ENCODE measurements around the gene NACC2. TPM values are rescaled to one million over a fixed set of nuclear protein-coding genes. Genes with fewer than 3 reads are reported as not detected.

The NACC2 gene
- total and polyA plus RNA-seq, 9 of the 15 experiments (the other 6 are each of a cell fraction or from before 2014, with no cell fraction given), result 0.70 to 25.1 (median 5.6) TPM

DNA sequence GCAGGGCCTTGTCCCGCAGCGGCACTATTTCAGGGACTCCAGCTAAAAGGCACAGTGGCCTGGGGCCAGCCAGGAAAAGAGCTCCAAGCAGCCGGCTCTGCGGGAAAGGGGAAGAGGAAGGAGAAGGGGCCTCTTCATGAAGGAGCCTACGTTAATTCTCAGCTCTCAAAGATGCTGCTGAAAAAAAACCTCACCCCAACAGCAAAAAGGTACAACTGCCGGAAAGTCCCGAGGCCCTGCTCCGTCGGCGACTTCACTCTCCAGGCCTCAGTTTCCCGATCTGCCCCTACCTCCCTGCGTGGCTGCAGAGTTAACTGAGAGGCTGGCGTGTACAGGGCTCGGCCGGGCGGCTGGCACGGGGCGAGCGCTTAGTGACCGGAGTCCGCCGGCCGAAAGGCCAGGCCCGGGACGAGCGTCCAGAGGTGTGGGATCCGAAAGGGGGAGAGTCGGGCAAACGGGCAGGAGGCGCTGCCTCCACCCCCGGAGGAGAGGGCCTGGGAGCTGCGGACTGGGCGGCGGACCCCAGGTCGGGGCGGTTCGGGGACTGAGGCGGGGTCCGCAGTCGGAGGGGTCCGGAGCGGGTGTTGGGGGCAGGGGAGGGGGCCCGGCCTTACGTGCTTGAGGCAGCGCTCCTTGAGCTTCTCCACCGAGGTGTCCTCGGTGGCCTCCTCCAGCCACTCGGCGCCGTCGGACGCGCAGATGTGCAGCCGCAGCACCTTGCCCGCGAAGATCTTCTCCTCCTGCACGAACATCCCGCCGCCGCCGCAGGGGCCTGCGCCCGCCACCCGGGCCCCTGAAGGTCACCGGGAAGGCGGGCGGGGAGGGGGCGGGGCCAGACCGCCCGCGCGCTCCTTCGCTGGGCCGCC lies 134.4 kb downstream of the NACC2 start (continued):
- TF ChIP-seq, protein P1, sequence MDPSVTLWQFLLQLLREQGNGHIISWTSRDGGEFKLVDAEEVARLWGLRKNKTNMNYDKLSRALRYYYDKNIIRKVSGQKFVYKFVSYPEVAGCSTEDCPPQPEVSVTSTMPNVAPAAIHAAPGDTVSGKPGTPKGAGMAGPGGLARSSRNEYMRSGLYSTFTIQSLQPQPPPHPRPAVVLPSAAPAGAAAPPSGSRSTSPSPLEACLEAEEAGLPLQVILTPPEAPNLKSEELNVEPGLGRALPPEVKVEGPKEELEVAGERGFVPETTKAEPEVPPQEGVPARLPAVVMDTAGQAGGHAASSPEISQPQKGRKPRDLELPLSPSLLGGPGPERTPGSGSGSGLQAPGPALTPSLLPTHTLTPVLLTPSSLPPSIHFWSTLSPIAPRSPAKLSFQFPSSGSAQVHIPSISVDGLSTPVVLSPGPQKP (CRISPR knock-in tag; IDR thresholded peaks at IDR 0.05), result no peak
- TF ChIP-seq, protein P2, sequence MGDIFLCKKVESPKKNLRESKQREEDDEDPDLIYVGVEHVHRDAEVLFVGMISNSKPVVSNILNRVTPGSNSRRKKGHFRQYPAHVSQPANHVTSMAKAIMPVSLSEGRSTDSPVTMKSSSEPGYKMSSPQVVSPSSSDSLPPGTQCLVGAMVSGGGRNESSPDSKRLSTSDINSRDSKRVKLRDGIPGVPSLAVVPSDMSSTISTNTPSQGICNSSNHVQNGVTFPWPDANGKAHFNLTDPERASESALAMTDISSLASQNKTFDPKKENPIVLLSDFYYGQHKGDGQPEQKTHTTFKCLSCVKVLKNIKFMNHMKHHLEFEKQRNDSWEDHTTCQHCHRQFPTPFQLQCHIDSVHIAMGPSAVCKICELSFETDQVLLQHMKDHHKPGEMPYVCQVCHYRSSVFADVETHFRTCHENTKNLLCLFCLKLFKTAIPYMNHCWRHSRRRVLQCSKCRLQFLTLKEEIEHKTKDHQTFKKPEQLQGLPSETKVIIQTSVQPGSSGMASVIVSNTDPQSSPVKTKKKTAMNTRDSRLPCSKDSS (IDR thresholded peaks at IDR 0.05; ENCODE audit: low read depth, partially characterized antibody), result no peak
- TF ChIP-seq POLR3G (IDR thresholded peaks at IDR 0.05; ENCODE audit: extremely low read depth, insufficient read length, insufficient replicate concordance) (no peak), NELFE (IDR thresholded peaks at IDR 0.05; ENCODE audit: insufficient read depth, insufficient read length) (no peak), DIDO1 (tag; IDR thresholded peaks at IDR 0.05; ENCODE audit: low read depth) (no peak), ZNF668 (CRISPR knock-in tag; IDR thresholded peaks at IDR 0.05) (no peak), ETS2 (tag; IDR thresholded peaks at IDR 0.05; ENCODE audit: borderline replicate concordance, poor library complexity, severe bottlenecking) (no peak)
- TF ChIP-seq, protein P3, sequence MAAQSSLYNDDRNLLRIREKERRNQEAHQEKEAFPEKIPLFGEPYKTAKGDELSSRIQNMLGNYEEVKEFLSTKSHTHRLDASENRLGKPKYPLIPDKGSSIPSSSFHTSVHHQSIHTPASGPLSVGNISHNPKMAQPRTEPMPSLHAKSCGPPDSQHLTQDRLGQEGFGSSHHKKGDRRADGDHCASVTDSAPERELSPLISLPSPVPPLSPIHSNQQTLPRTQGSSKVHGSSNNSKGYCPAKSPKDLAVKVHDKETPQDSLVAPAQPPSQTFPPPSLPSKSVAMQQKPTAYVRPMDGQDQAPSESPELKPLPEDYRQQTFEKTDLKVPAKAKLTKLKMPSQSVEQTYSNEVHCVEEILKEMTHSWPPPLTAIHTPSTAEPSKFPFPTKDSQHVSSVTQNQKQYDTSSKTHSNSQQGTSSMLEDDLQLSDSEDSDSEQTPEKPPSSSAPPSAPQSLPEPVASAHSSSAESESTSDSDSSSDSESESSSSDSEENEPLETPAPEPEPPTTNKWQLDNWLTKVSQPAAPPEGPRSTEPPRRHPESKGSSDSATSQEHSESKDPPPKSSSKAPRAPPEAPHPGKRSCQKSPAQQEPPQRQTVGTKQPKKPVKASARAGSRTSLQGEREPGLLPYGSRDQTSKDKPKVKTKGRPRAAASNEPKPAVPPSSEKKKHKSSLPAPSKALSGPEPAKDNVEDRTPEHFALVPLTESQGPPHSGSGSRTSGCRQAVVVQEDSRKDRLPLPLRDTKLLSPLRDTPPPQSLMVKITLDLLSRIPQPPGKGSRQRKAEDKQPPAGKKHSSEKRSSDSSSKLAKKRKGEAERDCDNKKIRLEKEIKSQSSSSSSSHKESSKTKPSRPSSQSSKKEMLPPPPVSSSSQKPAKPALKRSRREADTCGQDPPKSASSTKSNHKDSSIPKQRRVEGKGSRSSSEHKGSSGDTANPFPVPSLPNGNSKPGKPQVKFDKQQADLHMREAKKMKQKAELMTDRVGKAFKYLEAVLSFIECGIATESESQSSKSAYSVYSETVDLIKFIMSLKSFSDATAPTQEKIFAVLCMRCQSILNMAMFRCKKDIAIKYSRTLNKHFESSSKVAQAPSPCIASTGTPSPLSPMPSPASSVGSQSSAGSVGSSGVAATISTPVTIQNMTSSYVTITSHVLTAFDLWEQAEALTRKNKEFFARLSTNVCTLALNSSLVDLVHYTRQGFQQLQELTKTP (IDR thresholded peaks at IDR 0.05; ENCODE audit: low read depth in 1 of 2, partially characterized antibody in 2 of 2), result no peak
- TF ChIP-seq, protein P4, sequence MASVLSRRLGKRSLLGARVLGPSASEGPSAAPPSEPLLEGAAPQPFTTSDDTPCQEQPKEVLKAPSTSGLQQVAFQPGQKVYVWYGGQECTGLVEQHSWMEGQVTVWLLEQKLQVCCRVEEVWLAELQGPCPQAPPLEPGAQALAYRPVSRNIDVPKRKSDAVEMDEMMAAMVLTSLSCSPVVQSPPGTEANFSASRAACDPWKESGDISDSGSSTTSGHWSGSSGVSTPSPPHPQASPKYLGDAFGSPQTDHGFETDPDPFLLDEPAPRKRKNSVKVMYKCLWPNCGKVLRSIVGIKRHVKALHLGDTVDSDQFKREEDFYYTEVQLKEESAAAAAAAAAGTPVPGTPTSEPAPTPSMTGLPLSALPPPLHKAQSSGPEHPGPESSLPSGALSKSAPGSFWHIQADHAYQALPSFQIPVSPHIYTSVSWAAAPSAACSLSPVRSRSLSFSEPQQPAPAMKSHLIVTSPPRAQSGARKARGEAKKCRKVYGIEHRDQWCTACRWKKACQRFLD (CRISPR knock-in tag; IDR thresholded peaks at IDR 0.05), result no peak

Data from K562 (cell line).